COLO829 (cell line): Measurements from ENCODE around the gene ITPR3.

ENCODE experiments used
- DNase-seq: peaks from one replicate; pipeline ENCODE4 v3.0.0; 2012; ENCODE audit warnings: low spot score

Gene ITPR3

DNA sequence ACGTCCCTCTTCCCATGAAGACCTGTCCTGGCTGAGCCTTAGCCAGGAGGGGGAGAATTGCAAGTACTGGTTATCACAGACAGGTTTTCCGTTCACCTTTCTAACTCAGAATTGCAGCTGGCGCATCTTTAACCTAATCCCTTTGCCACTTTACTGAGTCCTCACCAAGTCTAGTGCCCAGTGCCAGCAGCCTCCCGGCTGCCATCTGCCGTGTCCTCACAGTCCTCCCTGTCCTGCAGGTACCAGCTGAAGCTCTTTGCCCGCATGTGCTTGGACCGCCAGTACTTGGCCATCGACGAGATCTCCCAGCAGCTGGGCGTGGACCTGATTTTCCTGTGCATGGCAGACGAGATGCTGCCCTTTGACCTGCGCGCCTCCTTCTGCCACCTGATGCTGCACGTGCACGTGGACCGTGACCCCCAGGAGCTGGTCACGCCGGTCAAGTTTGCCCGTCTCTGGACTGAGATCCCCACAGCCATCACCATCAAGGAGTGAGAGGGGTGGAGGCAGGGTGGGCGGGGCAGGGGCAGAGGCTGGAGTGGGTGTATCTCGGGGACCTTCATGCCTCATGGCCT lies 49.1 kb downstream of the ITPR3 start:
- no peak for DNase-seq

DNA sequence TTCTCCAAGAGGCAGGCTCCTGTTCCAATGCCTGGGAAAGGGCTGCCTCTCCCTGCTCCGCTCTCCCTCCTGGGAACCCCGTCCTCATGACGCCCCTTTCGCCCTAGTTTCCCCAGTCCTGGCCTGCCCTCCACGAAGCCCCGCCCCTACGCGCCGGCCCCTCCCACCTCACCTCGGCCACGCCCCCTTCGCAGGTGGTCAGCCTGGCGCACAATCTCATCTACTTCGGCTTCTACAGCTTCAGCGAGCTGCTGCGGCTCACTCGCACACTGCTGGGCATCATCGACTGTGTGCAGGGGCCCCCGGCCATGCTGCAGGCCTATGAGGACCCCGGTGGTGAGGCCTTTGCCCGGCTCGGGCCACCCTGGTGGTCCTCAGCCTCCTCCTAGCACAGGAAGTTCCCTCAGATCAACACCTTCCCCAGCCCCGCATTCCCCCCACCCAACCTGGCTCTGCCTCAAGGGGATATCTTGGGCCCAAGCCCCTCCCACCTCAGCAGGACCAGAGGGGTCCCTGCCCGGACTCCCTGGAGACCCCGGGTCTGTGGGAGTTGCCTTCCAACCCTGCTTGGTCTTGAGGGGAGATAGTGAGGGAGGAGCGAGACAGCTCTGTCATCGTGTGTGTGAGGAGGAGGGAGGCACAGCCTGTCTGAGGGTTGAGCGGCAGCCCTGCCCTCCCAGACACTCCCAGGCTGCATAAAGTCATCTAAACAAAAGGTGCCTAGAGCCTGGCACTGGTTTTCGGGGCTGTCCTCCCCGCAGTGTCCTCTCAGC lies 50.0 kb downstream of the ITPR3 start:
- DNase-seq: peak; percentile 25

DNA sequence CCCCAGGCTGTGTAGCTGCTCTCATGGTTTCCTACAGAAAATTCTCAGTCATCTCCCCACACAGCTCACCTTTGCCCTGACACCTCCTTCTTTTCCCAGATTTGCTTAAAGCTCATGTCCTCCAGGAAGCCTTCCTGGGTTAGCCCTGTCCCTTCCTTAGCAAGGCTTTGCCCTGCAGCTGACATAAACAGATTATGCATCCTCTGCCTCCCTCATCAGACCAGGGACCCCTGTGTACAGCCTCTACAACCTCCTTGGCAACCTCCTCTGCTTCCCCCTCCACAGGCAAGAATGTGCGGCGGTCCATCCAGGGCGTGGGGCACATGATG lies 50.6 kb downstream of the ITPR3 start:
- no peak for DNase-seq

DNA sequence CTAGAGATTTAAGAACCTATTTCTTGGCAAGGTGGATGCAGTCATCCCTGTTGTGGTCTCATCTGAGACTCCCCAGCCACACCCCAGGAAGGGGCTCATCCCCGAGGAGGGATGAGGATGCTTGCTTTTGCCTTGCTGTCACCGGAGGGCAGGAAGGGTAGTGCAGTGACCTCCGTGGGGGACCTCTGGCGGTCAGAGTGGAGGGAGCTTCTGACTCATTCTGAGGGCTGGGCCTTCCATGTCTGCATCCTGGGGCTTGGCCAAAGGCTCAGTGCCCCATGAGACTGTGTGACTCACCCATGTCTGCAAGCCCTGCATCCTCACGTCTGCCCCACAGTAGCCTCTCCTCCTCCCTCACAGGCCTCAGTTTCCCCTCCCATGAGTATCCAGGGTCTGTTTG lies 51.7 kb downstream of the ITPR3 start:
- peak; percentile 94 for DNase-seq

DNA sequence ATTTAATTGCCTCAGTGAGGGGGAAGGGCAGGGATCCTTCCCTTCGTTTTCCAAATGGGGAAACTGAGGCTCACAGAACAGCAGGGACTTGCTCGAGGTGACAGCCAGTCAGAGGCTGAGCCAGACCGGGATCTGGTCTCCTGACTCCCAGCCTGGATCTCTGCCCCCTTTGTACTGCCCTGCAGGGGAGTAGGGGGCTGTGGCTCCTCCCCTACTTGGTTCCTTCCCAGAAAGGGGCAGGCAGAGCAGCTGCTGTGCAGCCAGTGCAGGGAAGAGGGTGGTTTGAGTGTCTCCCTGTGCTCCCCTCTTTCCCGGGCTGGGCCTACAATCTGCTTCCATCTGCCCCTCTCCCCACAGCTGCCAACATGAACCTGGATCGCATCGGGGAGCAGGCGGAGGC lies 52.7 kb downstream of the ITPR3 start:
- no peak for DNase-seq

DNA sequence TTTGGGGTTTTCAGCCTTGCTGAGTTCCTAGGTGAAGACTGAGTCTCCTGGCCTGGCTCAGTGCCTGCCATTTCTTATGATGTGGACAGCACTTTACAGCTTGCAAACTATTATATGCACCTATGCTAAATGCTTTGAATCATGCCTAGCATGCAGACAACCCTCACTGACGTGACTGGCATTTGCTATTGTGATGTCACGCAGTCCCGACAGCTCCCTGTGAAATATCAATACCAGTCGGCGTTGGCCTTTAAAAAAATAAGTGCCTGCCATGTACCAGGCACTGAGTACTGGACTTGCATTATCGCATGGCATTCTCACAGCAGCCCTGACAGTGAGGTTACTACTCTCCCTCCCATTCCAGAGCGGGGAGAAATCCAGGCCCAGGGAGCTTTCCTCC lies 54.8 kb downstream of the ITPR3 start:
- no peak for DNase-seq

DNA sequence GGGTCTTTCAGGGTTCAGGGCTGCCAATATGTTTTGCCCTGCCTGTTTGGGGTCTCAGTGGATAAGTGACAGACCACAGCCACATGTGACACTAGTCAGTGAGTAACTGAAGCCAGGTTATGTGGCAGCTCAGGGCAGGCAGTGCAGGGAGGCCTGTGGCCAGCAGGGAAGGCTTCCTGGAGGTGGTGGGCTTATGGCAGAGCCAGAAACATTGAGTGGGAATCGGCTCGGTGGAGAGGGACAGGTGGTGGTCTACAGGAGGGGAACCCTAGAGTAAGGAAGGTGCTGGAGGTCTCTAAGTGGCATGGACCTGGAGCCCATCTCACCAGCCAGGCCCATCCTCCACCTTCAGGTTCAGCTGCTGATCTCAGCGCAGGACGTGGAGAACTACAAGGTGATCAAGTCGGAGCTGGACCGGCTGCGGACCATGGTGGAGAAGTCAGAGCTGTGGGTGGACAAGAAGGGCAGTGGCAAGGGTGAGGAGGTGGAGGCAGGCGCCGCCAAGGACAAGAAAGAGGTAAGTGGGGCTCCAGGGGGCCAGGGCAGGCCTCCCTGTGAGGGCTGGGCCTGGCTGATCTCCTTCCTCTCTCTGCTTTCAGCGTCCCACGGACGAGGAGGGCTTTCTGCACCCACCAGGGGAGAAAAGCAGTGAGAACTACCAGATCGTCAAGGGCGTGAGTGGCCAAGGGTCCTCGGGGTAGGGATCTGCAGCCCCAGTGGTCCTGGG lies 55.5 kb downstream of the ITPR3 start:
- DNase-seq: no peak

DNA sequence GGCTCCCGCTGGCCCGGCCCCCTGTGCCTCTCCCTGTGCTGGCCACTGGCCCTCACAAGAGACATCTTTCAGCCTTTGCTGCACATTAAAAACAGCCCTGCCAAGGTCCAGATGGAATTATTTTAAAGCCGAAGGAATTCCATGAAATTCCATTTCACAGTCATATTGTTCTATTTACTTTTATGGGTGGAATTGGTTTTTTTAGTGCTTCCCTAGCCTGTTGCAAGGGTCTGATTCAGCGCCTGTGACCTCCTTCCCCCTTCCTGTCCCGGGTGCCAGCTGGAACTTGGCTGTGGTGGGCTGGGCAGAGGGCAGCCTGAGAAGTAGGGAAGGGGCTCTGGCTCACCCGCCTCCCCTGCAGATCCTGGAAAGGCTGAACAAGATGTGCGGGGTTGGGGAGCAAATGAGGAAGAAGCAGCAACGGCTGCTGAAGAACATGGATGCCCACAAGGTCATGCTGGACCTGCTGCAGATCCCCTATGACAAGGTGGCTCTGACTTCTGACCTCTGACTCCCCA lies 56.1 kb downstream of the ITPR3 start:
- DNase-seq: no peak

DNA sequence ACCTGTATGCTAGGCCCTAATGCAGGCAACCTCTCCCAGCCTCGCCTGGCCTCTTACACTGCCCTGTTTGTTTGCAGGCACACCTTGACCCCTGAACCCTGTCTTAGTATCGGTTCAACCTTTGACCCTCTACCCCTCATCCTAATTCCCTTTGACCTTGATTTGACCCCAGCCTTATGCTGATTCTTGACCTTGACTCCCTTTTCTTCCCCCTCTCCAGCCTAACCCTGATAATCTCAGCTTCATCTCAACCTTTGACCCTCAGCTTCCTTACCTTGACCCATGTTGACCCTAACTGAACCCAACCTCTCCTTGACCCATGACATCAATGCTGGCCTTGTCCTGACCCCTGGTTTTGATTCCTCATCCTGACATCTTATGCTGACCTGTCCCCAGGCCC lies 56.6 kb downstream of the ITPR3 start:
- no peak for DNase-seq

DNA sequence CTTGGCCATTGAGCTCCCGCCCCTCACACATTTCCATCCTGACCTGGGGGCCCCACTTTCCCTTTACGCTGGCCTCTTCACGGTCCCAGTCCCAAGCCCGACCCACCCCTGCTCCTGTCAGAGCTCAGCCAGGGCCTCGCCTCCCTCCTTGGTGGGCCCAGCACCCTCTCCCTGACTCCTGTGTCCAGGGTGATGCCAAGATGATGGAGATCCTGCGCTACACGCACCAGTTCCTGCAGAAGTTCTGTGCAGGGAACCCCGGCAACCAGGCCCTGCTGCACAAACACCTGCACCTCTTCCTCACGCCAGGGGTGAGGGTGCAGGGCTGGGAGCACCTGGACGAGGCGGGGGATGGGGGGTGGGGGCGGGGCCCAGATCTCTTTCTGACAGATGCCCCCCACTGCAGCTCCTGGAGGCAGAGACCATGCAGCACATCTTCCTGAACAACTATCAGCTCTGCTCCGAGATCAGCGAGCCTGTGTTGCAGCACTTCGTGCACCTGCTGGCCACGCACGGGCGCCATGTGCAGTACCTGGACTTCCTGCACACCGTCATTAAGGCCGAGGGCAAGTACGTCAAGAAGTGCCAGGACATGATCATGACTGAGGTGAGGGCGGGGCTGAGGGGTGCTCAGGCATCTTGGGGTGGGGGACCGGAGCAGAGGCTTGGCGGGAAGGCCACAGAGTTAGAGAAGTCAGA lies 57.3 kb downstream of the ITPR3 start:
- no peak for DNase-seq

DNA sequence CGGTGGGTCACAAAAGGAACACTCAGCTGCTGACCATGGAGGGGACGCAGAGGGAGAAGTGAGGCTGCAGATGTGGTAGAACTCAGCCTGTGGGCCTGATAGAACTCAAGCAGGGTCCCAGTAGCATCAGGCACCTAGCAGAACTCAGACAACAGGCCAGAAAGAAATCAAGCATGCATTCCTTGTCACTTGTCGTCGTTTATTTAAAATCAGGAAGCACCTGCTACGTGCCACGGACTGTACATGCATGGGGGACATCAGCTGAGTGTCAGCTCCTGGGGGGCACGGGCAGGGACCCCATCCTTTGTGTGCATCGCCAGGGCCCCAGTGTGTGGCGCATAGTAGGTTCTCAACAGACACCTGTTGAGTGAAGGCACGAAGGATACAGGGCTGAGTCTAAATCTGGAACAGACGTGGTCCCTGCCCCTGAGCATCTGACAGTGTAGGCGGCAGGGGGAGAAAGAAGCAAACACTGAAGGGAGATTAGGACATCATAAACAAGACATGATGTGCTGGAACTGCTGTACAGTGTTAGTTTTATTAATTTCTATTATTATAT lies 57.9 kb downstream of the ITPR3 start:
- DNase-seq: no peak

DNA sequence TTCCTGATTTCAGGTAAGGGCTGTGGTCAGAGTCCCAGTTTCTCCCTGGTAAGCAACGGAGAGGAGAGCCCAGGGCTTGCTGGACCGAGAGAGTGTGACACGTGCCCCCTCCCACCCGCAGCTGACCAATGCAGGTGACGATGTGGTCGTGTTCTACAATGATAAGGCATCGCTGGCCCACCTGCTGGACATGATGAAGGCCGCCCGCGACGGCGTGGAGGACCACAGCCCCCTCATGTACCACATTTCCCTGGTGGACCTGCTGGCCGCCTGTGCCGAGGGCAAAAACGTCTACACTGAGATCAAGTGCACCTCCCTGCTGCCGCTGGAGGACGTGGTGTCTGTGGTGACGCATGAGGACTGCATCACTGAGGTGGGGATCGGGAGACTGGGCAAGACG lies 58.6 kb downstream of the ITPR3 start:
- DNase-seq: no peak

DNA sequence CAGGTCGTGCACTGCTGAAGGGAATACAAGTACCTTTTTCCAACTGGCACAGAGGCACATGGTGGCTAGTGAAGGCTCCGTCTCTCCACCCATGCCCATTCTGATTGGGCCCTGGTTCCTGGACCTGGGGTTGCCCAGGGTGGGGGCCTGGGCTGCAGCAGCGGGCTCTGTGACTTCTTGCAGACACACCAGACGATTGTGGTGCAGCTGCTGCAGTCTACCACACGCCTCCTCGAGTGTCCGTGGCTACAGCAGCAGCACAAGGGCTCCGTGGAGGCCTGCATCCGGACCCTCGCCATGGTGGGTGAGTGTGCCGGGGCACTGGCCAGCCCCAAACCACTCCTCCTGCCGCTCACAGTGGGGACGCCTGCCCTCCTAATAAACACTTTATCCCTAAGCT lies 61.2 kb downstream of the ITPR3 start:
- no peak for DNase-seq

DNA sequence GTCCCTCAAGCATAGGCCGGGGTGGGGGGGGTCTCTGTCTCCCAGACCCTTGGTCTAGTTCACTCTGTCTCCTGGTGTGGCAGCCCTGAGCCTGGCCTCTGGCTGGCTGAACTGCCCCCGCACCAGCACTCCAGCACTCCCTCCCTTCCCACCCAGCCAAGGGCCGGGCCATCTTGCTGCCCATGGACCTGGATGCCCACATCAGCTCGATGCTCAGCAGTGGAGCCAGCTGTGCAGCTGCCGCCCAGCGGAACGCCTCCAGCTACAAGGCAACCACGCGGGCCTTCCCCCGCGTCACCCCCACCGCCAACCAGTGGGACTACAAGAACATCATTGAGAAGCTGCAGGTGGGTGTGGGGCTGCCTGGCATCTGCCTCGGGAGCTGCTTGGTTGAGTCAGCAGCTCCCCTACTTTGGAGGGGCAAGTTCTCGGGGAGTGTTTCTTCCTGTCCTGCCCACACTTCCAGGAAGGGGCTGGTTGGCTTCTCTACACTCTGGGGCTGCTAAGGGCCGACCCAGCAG lies 62.0 kb downstream of the ITPR3 start:
- peak; percentile 41 for DNase-seq

DNA sequence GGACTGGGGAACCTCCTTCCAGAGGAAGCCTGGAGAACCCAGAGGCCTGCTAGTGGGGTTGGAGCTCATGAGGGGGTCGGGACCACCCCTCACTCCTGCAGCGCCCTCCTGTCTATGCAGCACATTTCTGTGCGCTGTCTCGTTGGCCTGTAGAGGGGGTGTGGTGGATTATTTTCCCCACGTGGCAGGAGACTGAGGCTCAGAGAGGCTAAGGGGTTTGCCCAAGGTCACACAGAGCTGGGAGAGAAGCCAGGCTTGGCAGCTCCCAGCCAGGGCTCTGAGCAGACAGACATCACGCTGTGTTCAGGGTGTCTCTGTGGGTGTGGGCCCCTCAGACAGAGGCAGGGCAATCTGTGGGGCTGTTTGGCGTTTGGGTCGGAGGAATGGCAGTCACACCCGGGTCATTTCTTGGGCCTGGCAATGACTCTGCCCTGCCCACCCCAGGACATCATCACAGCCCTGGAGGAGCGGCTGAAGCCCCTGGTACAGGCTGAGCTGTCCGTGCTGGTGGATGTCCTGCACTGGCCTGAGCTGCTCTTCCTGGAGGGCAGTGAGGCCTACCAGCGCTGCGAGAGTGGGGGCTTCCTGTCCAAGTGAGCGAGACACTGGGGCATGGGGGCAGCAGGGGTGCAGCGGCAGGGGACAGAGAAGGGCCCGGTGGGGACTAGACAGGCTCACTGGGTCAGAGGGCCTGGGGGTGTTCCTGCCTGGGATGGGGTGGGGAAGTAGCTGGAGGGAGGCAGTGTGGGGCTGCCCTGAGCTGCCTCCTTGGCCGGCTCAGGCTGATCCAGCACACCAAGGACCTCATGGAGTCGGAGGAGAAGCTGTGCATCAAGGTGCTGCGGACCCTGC lies 62.7 kb downstream of the ITPR3 start:
- DNase-seq: no peak

DNA sequence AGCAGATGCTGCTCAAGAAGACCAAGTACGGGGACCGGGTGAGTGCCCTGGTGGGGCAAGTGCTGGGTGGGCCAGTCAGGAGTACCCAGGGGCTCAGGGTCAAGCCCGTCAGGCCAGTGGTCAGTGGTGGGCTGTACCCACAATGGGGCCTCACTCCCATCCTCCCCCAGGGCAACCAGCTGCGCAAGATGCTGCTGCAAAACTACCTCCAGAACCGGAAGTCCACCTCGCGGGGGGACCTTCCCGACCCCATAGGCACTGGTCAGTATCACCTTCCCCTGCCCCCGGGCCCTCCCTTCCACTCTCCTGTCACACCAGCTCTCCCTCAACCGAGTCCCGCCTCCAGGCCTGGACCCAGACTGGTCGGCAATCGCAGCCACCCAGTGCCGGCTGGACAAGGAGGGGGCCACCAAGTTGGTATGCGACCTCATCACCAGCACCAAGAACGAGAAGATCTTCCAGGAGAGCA lies 63.3 kb downstream of the ITPR3 start:
- DNase-seq: no peak

DNA sequence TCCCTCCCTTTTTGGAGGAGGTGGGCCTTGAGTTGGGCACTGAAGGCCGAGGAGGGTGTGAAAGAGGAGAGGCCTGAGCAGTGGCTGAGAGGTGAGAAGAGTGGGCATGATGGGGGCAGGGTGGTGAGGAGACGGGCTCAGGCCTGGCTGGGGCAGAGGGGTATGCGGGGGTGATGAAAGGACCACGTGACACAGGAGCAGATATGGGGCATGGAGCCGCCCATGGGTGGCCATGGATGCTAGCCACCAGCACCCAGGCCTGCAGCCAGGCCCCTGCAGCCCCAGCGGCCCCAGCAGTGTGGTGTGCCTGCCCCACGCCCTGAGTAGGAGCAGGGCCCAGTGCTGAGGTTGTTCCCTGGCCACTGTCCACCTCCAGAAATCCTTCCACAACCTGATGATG lies 63.9 kb downstream of the ITPR3 start:
- DNase-seq: no peak

DNA sequence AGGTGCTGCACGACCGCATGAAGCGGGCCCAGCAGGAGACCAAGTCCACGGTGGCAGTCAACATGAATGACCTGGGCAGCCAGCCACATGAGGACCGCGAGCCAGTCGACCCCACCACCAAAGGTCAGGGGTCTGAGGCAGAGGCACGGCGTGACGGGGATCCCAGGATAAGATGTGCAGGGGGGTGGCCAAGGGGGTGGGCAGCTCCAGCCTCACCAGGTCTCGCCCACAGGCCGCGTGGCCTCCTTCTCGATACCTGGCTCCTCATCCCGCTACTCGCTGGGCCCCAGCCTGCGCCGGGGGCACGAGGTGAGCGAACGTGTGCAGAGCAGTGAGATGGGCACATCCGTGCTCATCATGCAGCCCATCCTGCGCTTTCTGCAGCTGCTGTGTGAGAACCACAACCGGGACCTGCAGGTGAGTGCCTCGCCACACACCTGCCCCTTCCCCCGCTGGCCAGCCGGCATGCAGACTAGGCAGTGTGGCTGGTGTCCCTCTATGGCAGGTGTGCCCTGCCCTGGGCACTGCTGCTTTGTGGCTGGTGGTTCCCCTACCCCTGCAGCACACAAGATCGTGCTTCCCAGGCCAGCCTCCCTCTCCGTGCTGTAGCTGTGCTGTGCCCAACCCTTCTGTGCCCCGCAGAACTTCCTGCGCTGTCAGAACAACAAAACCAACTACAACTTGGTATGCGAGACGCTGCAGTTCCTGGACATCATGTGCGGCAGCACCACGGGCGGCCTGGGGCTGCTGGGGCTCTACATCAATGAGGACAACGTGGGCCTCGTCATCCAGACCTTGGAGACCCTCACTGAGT lies 64.5 kb downstream of the ITPR3 start:
- no peak for DNase-seq

DNA sequence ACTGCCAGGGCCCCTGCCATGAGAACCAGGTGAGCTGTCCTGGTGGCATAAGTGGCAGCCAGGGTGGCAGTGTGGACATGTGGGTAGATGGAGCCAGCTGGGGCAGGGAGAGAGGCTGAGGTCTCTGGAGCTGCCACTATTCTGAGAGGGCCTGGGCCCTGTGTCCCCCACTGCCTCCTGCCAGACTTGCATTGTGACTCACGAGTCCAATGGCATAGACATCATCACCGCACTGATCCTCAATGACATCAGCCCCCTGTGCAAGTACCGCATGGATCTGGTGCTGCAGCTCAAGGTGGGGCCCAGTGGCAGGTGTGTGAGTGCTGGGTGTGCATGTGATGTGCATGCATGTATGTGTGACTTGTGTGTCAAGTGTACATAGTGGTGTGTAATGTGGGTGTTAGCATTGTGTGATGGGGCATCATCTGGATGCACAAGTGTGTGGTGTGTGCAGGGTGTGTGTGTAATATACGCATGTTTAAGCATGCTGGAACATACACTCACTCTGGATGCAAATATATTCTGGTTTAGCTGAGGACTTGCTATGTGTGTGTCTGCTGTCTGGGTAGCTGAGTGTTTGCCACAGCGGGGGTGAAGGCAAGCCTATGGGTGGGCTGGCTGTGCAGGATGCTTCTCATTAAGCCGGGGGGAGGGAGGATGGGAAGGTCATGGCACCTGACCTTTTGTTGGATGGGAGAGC lies 65.3 kb downstream of the ITPR3 start:
- no peak for DNase-seq
